IMR-90 (cell line): ENCODE measurements around the gene NELFCD. TPM values are rescaled to one million over a fixed set of nuclear protein-coding genes. Genes with fewer than 3 reads are reported as not detected.
A peak's percentile ranks its signal among the peaks of the same experiment; 100 is the strongest.

Experiments used
- ATAC-seq: fragments of 200-7000 bp; cut with Tn5 transposase; 2 replicates; pipeline ENCODE4 v1.9.1; 2020; ENCODE audit warnings: low read depth, mild to moderate bottlenecking, moderate library complexity
- BruUV-seq: library from RNA; stranded (reverse); fragments of 400-500 nt; replicated peaks from 2 replicates; lab custom pipeline; 2021; lab: Mats Ljungman, UMichigan
- CTCF ChIA-PET: fragments of 300-600 bp; formaldehyde crosslinking; extraction: SDS; loops from one replicate; lab custom pipeline; 2021; ENCODE audit warnings: antibody characterized with exemption; lab: Yijun Ruan, JAX
- POLR2A ChIA-PET: fragments of 300-600 bp; sonication (Branson Sonifier 250); formaldehyde crosslinking; loops from one replicate; lab custom pipeline; 2022; ENCODE audit warnings: antibody characterized with exemption; ENCODE audit not compliant: unreplicated experiment; lab: Charles Lee
- DNase-seq: peaks from one replicate; pipeline ENCODE4 v3.0.0; 2013
- H2AFZ ChIP-seq: replicated peaks from 2 replicates; pipeline ENCODE3; 2013; ENCODE audit warnings: low read length, mild to moderate bottlenecking; ENCODE audit not compliant: poor library complexity
- H2AK5ac ChIP-seq: 2 replicates; pipeline ENCODE4 v1.6.1; 2013; ENCODE audit warnings: low read depth, low read length, inconsistent platforms
- H2AK9ac ChIP-seq: replicated peaks from 2 replicates; pipeline ENCODE3; 2013; ENCODE audit warnings: mild to moderate bottlenecking, low read depth, low read length, moderate library complexity; ENCODE audit not compliant: poor library complexity
- H2BK120ac ChIP-seq: 2 replicates; pipeline ENCODE4 v1.6.1; 2013; ENCODE audit warnings: low read depth, low read length, inconsistent platforms
- H2BK15ac ChIP-seq: 3 replicates; pipeline ENCODE4 v1.6.1; 2013; ENCODE audit warnings: low read depth, low read length, inconsistent platforms
- H2BK20ac ChIP-seq: 2 replicates; pipeline ENCODE4 v1.6.1; 2013; ENCODE audit warnings: low read depth, mild to moderate bottlenecking, inconsistent platforms, low read length, moderate library complexity
- H2BK5ac ChIP-seq: 2 replicates; pipeline ENCODE4 v1.6.1; 2013; ENCODE audit warnings: mild to moderate bottlenecking, low read depth, low read length, inconsistent platforms; ENCODE audit not compliant: poor library complexity, severe bottlenecking
- H3K14ac ChIP-seq: replicated peaks from 2 replicates; pipeline ENCODE4 v1.6.1; 2013; ENCODE audit warnings: low read depth, low read length, inconsistent platforms
- H3K18ac ChIP-seq: 2 replicates; pipeline ENCODE4 v1.6.1; 2013; ENCODE audit warnings: low read depth, low read length, control low read depth
- H3K23ac ChIP-seq: 2 replicates; pipeline ENCODE4 v1.6.1; 2013; ENCODE audit warnings: low read depth, low read length, inconsistent platforms
- H3K27ac ChIP-seq: 2 replicates; pipeline ENCODE4 v1.5.1; 2013; ENCODE audit warnings: mild to moderate bottlenecking, control low read depth, low read length; ENCODE audit not compliant: insufficient read depth
- H3K27me3 ChIP-seq: 2 replicates; pipeline ENCODE4 v1.6.1; 2013; ENCODE audit warnings: low read length; ENCODE audit not compliant: control insufficient read depth, insufficient read depth
- H3K36me3 ChIP-seq: 2 replicates; pipeline ENCODE4 v1.6.1; 2013; ENCODE audit warnings: low read length, mixed read lengths; ENCODE audit not compliant: control insufficient read depth, insufficient read depth
- H3K4ac ChIP-seq: 2 replicates; pipeline ENCODE4 v1.6.1; 2013; ENCODE audit warnings: low read depth, low read length, inconsistent platforms
- H3K4me1 ChIP-seq: 2 replicates; pipeline ENCODE4 v1.6.1; 2013; ENCODE audit warnings: low read length, mixed read lengths; ENCODE audit not compliant: control insufficient read depth, insufficient read depth
- H3K4me2 ChIP-seq: 2 replicates; pipeline ENCODE4 v1.6.1; 2013; ENCODE audit warnings: low read depth, mild to moderate bottlenecking, control low read depth, low read length, moderate library complexity
- H3K4me3 ChIP-seq: 2 replicates; pipeline ENCODE4 v1.5.1; 2013; ENCODE audit warnings: low read depth, mild to moderate bottlenecking, control low read depth, low read length, moderate library complexity; ENCODE audit not compliant: insufficient read depth
- H3K56ac ChIP-seq: 2 replicates; pipeline ENCODE4 v1.6.1; 2013; ENCODE audit warnings: low read length, inconsistent platforms; ENCODE audit not compliant: insufficient read depth; ENCODE audit errors: extremely low read depth
- H3K79me1 ChIP-seq, 2 experiments: 2 replicates each; pipeline ENCODE4 v1.6.1; 2013; ENCODE audit warnings: low read length in 2 of 2, inconsistent platforms in 1 of 2, low read depth in 1 of 2
- H3K9ac ChIP-seq: 2 replicates; pipeline ENCODE4 v1.6.1; 2013; ENCODE audit warnings: low read depth, low read length, control low read depth
- H3K9me1 ChIP-seq: 2 replicates; pipeline ENCODE4 v1.6.1; 2013; ENCODE audit warnings: low read length, inconsistent platforms; ENCODE audit not compliant: insufficient read depth
- H3K9me3 ChIP-seq: 2 replicates; pipeline ENCODE4 v1.6.1; 2013; ENCODE audit warnings: low read length; ENCODE audit not compliant: control insufficient read depth, insufficient read depth
- H4K20me1 ChIP-seq: 2 replicates; pipeline ENCODE4 v1.6.1; 2013; ENCODE audit warnings: low read length, inconsistent platforms; ENCODE audit not compliant: insufficient read depth
- H4K5ac ChIP-seq: 2 replicates; pipeline ENCODE4 v1.6.1; 2013; ENCODE audit warnings: mild to moderate bottlenecking, low read depth, low read length, control low read depth
- H4K8ac ChIP-seq, 2 experiments: 2 replicates each; pipeline ENCODE4 v1.6.1; 2013; ENCODE audit warnings: low read depth in 2 of 2, low read length in 2 of 2, control low read depth in 1 of 2, inconsistent platforms in 1 of 2
- H4K91ac ChIP-seq: 2 replicates; pipeline ENCODE4 v1.6.1; 2013; ENCODE audit warnings: low read depth, low read length, inconsistent platforms; ENCODE audit not compliant: insufficient read depth
- BHLHE40 ChIP-seq: fragments of 150-350 bp; IDR thresholded peaks from 2 replicates; pipeline ENCODE4 v1.6.1; 2016; ENCODE audit warnings: mild to moderate bottlenecking, low read depth, low read length
- CEBPB ChIP-seq: IDR thresholded peaks from 2 replicates; pipeline ENCODE4 v1.6.1; 2012; ENCODE audit warnings: low read depth, low read length, improper control_type of control experiment
- CHD1 ChIP-seq: IDR thresholded peaks from 2 replicates; pipeline ENCODE4 v1.6.1; 2012; ENCODE audit warnings: low read depth, low read length, improper control_type of control experiment
- ELK1 ChIP-seq: fragments of 150-350 bp; IDR thresholded peaks from 2 replicates; pipeline ENCODE4 v1.6.1; 2016; ENCODE audit warnings: low read depth, mild to moderate bottlenecking, low read length, moderate library complexity, borderline replicate concordance
- MAFK ChIP-seq: IDR thresholded peaks from 2 replicates; pipeline ENCODE4 v1.6.1; 2012; ENCODE audit warnings: low read depth, low read length, improper control_type of control experiment
- MAZ ChIP-seq: IDR thresholded peaks from 2 replicates; pipeline ENCODE4 v1.6.1; 2012; ENCODE audit warnings: low read depth, mild to moderate bottlenecking, low read length, improper control_type of control experiment, moderate library complexity, borderline replicate concordance
- MXI1 ChIP-seq: IDR thresholded peaks from 2 replicates; pipeline ENCODE4 v1.6.1; 2012; ENCODE audit warnings: low read depth, mild to moderate bottlenecking, low read length, moderate library complexity, borderline replicate concordance
- NFE2L2 ChIP-seq: fragments of 150-350 bp; IDR thresholded peaks from 2 replicates; pipeline ENCODE4 v1.6.1; 2016; ENCODE audit warnings: low read depth, mild to moderate bottlenecking, low read length
- POLR2A ChIP-seq: IDR thresholded peaks from 2 replicates; pipeline ENCODE4 v1.6.1; 2012; ENCODE audit warnings: mild to moderate bottlenecking, low read depth, low read length
- RAD21 ChIP-seq: IDR thresholded peaks from 2 replicates; pipeline ENCODE4 v1.6.1; 2012; ENCODE audit warnings: low read length, improper control_type of control experiment
- RFX5 ChIP-seq: IDR thresholded peaks from 2 replicates; pipeline ENCODE4 v1.8.0; 2012; ENCODE audit warnings: low read depth, mild to moderate bottlenecking, low read length, moderate library complexity
- SMC3 ChIP-seq: fragments of 150-350 bp; IDR thresholded peaks from 2 replicates; pipeline ENCODE4 v1.6.1; 2016; ENCODE audit warnings: low read depth, mild to moderate bottlenecking, antibody characterized with exemption, low read length, moderate library complexity
- USF2 ChIP-seq: fragments of 150-350 bp; IDR thresholded peaks from 2 replicates; pipeline ENCODE4 v1.6.1; 2017; ENCODE audit warnings: mild to moderate bottlenecking, antibody characterized with exemption, low read length, low read depth
- WGBS, 2 experiments: methylation state at CpG; one replicate each; pipeline versions ENCODE4 v1.1.5 to v1.1.7; 2013; ENCODE audit warnings: missing lambda C conversion rate in 2 of 2; ENCODE audit not compliant: insufficient read length in 1 of 2; ENCODE audit errors: extremely low coverage in 2 of 2; 5-methylcytosine and 5-hydroxymethylcytosine counted together
- dilution Hi-C: fragments of 300-500 bp; cut with HindIII; formaldehyde crosslinking; loops from one replicate; pipeline ENCODE4 v1.14.3; 2018; ENCODE audit warnings: low sequenced_read_pairs; ENCODE audit not compliant: unreplicated experiment
- in situ Hi-C: fragments of 300-500 bp; cut with MboI; formaldehyde crosslinking; loops from 3 replicates; pipeline ENCODE4 v1.14.3; 2019; ENCODE audit warnings: low sequenced_read_pairs, inconsistent platforms, mixed read lengths
- intact Hi-C: fragments of 100-400 bp; cut with micrococcal nuclease; formaldehyde crosslinking; loops from 2 replicates; pipeline ENCODE4 v1.10.0; 2022
- polyA plus RNA-seq, 3 experiments: library from polyadenylated mRNA; depleted of rRNA; stranded (reverse); fragments of >200 nt; gene quantifications; 2 replicates each; pipeline ENCODE4 v1.2.3, GENCODE V29; 2012; ENCODE audit warnings: low replicate concordance in 1 of 3
- total RNA-seq: library from RNA; depleted of rRNA; stranded (reverse); fragments of >200 nt; gene quantifications from 2 replicates; pipeline ENCODE4 v1.2.3, GENCODE V29; 2012
- TF ChIP-seq, protein P1 (sequence below): conservative IDR thresholded peaks from 2 replicates; pipeline ENCODE4 v1.5.1; 2012; ENCODE audit warnings: mild to moderate bottlenecking, low read depth, low read length, improper control_type of control experiment

Gene NELFCD
- total and polyA plus RNA-seq, 2 of the 4 experiments (the other 2 are of a cell fraction), result 88.9 to 94.1 TPM

- POLR2A ChIA-PET, result no interaction called here
These were observed 22.9 kb downstream of the NELFCD start for GRCh38 chr20:59003836-59004492.

More at GRCh38 chr20:59003836-59004492, 22.9 kb downstream of the NELFCD start:
- Histone ChIP-seq H3K23ac (no peak overlapping the region), H3K27ac (no peak overlapping the region), H3K79me1 (peaks cover 10 to 35% of the 10 kb centered on the region in 2 experiments; a peak in 3 of 4 replicates), H4K8ac (no peak overlapping the region), H2BK15ac (no peak overlapping the region), H2AK9ac (peak overlapping the region; percentile 70), H4K20me1 (no peaks in the 10 kb centered on the region; the same call in 1 of the 2 replicates), H2AK5ac (no peak overlapping the region), H3K56ac (no peak overlapping the region), H3K9ac (no peak overlapping the region), H2BK120ac (no peak overlapping the region), H4K5ac (no peak overlapping the region), H3K9me3 (no peaks in the 10 kb centered on the region), H2BK5ac (no peak overlapping the region), H4K91ac (no peak overlapping the region), H2BK20ac (no peak overlapping the region), H3K18ac (no peak overlapping the region), H3K4ac (no peak overlapping the region), H3K4me1 (peaks cover 12% of the 10 kb centered on the region), H3K36me3 (peaks cover 11% of the 10 kb centered on the region), H2AFZ (no peak overlapping the region), H3K27me3 (no peaks in the 10 kb centered on the region), H3K14ac (no peak overlapping the region), H3K4me3 (no peak overlapping the region), H3K9me1 (peaks cover 11% of the 10 kb centered on the region; the same call in 1 of the 2 replicates), H3K4me2 (no peak overlapping the region)
- intact Hi-C loops (no loop called here), dilution Hi-C loops (no loop called here), in situ Hi-C loops (no loop called here)
- CTCF ChIA-PET, result no interaction called here
- no TSS peak for BruUV-seq
- no peak for TF ChIP-seq RFX5
- TF ChIP-seq MAZ, result no peak
- TF ChIP-seq POLR2A, result no peak
- TF ChIP-seq ELK1, result no peak
- no peak for TF ChIP-seq BHLHE40
- TF ChIP-seq, protein P1, sequence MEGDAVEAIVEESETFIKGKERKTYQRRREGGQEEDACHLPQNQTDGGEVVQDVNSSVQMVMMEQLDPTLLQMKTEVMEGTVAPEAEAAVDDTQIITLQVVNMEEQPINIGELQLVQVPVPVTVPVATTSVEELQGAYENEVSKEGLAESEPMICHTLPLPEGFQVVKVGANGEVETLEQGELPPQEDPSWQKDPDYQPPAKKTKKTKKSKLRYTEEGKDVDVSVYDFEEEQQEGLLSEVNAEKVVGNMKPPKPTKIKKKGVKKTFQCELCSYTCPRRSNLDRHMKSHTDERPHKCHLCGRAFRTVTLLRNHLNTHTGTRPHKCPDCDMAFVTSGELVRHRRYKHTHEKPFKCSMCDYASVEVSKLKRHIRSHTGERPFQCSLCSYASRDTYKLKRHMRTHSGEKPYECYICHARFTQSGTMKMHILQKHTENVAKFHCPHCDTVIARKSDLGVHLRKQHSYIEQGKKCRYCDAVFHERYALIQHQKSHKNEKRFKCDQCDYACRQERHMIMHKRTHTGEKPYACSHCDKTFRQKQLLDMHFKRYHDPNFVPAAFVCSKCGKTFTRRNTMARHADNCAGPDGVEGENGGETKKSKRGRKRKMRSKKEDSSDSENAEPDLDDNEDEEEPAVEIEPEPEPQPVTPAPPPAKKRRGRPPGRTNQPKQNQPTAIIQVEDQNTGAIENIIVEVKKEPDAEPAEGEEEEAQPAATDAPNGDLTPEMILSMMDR, result no peak
- TF ChIP-seq CEBPB, result no peak
- TF ChIP-seq SMC3, result no peak
- TF ChIP-seq MXI1, result no peak
- no peak for TF ChIP-seq USF2
- no peak for TF ChIP-seq CHD1
- no peak for TF ChIP-seq NFE2L2
- TF ChIP-seq MAFK, result no peak
- TF ChIP-seq RAD21, result no peak
- 92% methylated on average over 5 of the region's 16 CpGs; no CpG with 5 or more reads in 1 of the 2 experiments for WGBS, 2 experiments
- DNase-seq, result no peak
- no peak for ATAC-seq
